Stimulated activated naive B cell treated with anti-CD40 and anti-IgM and Interleukin-4, amounts not matched to agents 10 μg/mL and 1 μg/mL and 100 μg/mL, for 72 hours (primary cell): Measurements from ENCODE around the gene ADCYAP1R1.

Experiments
- ATAC-seq, 2 donors: fragments of 150-1000 bp; cut with Tn5 transposase; replicated peaks; 2 replicates each; pipeline ENCODE4 v1.10.0; 2021; ENCODE audit warnings: moderate library complexity in 1 of 2
- DNase-seq: peaks from one replicate; pipeline ENCODE4 v3.0.0; 2021
- H3K27ac Mint-ChIP-seq: one replicate; pipeline ENCODE4 v1.8.0; 2022; ENCODE audit warnings: mild to moderate bottlenecking, mixed read lengths
- H3K27me3 Mint-ChIP-seq, 2 donors: one replicate each; pipeline ENCODE4 v1.8.0; 2022; ENCODE audit warnings: mixed read lengths in 2 of 2
- H3K36me3 Mint-ChIP-seq, 2 donors: one replicate each; pipeline ENCODE4 v1.8.0; 2022; ENCODE audit warnings: mixed read lengths in 2 of 2, mild to moderate bottlenecking in 1 of 2
- H3K4me1 Mint-ChIP-seq, 2 donors: one replicate each; pipeline ENCODE4 v1.8.0; 2022; ENCODE audit warnings: mixed read lengths in 2 of 2, mild to moderate bottlenecking in 1 of 2
- H3K4me3 Mint-ChIP-seq, 2 donors: one replicate each; pipeline ENCODE4 v1.8.0; 2022; ENCODE audit warnings: mild to moderate bottlenecking in 2 of 2, mixed read lengths in 2 of 2, moderate library complexity in 1 of 2
- H3K9me3 Mint-ChIP-seq, 2 donors: one replicate each; pipeline ENCODE4 v1.8.0; 2022; ENCODE audit warnings: mixed read lengths in 2 of 2, mild to moderate bottlenecking in 1 of 2

The ADCYAP1R1 gene

DNA sequence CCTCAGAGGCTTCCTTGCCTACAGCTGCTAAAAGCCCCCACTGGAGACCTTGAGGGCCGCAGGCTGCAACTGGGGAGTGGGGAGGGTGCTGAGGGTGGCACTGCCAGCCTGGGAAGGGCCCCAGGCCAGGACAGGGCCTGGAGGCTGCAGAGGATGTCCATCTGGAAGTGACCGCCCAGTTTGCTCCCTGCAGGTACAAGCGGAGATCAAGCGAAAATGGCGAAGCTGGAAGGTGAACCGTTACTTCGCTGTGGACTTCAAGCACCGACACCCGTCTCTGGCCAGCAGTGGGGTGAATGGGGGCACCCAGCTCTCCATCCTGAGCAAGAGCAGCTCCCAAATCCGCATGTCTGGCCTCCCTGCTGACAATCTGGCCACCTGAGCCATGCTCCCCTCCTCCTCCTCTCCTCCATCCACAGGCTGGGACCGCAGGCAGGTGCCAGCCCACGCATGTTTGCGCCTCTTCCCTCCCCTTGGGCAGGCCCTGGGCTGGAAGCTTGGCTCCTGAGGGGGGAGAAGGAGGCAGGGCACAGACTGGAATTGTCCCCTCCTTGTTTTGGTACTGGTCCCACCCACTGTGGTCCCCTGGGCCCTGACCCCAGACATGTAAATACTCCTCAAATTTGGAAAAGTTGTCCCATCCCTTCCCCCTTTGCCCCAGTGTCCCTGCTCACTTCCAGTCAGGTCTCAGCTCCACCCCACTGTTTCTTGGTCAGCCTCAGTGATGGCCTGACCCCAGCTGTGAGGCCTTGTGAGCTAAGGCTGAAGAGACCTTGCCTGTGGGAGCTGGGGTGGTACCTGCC is 54.4 kb downstream of the ADCYAP1R1 start:
- H3K9me3 Mint-ChIP-seq = no peaks in the 10 kb centered on the region
- H3K27ac Mint-ChIP-seq = no peak overlapping the region
- DNase-seq (no peak), ATAC-seq (no peak)
- H3K4me3 Mint-ChIP-seq = no peak overlapping the region
- H3K27me3 Mint-ChIP-seq = peaks cover 6% of the 10 kb centered on the region in 2 donors
- H3K4me1 Mint-ChIP-seq = no peaks in the 10 kb centered on the region
- H3K36me3 Mint-ChIP-seq = no peaks in the 10 kb centered on the region

DNA sequence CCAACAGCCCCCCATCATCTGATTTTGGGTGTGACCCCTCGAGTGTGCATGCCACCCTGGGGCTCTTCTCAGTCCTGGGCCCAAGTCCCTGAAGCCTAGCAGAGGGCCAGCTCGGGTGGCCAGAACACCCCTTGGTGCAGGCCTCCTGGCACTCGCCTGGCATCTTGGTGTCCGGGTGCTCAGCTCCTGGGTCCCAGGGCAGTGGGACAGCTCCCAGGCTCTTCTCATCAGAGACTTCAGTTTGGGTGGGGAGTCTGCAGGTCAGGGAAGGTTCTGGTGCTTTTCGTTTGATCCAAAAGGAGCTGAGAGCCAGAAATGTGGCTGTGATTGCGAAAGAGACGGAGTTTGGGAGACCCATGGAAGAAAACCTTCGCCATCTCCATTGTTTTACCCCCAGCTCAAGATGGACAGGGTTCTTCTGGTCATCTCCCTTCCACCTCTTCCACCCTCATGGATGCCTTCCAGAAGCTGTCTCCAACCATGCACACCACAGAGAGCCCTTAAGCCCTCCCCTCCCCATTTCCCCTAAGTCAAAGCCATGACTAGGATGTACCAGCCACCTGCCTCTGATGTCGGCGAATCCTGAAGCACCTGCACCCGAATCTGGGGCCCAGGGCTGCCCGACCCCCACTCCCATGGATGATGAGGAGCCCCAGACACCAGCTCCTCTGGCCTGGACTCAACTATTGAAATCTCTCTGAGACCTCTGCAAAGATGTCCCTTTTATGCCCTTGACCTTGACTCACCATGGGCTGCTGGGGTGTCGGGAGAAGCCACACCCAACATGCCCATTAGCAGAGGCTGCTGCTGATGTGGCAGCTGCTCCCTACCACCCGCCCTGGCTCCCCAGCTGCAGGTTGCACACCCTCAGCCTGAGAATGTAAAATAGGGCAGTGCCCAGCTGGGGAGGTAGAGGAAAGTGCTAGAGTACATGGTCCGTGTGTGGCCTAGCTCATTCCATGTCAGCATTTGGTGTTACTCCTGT is 55.3 kb downstream of the ADCYAP1R1 start:
- H3K4me3 Mint-ChIP-seq = no peak overlapping the region
- DNase-seq (no peak), ATAC-seq (no peak)
- H3K9me3 Mint-ChIP-seq = no peaks in the 10 kb centered on the region
- no peak overlapping the region for H3K27ac Mint-ChIP-seq
- H3K4me1 Mint-ChIP-seq = no peaks in the 10 kb centered on the region
- H3K27me3 Mint-ChIP-seq = peaks cover 5 to 6% of the 10 kb centered on the region in 2 donors
- H3K36me3 Mint-ChIP-seq = no peaks in the 10 kb centered on the region

DNA sequence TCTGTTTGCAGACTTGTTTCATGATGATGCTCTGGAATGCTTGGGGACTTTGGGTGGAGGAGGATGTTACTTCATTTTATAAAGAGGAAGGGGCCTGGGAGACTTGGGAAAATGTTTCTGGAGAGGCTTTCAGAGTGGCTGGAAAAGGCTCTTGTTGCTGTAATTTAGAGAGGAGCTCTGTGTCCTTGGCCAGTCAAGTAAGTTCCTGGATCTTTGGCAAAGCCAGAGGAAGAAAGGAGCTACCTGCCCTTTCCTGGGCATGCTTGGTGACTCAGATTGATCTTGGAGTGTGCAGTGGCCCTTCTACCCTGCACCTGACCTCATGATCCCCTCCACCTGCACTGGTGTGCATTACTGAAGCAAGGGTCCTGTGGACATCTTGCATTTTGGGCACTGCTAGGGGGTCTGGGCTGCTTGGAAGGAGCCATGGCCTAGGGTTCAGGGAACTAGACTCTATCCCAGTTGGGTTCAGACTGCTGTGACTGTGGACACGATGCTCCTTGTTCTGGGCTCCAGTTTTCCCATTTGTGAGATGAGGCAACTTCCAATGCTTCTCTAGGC is 56.1 kb downstream of the ADCYAP1R1 start:
- no peaks in the 10 kb centered on the region for H3K36me3 Mint-ChIP-seq
- H3K27ac Mint-ChIP-seq = no peak overlapping the region
- H3K4me3 Mint-ChIP-seq = no peak overlapping the region
- no peaks in the 10 kb centered on the region for H3K4me1 Mint-ChIP-seq
- H3K27me3 Mint-ChIP-seq = no peaks in the 10 kb centered on the region
- no peaks in the 10 kb centered on the region for H3K9me3 Mint-ChIP-seq
- DNase-seq = no peak
- no peak for ATAC-seq

DNA sequence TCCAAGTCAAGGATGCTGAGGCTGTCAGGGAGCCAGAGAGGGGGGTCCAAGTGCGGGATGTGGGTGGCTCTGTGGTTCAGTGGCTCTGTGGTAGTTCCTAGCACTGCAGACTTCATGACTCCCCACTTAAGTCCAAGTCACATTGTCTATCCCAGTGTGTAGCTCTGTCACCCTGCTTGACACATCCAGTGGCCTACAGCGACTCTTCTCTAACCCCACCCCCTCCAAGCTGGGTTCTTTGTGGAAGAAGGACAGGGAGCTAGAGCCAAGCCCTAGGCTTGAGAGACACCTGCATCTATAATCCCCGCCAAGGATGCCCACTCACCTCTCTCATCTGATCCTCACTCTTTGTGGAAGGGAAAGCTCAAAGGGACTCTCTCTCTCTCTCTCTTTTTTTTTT is 57.6 kb downstream of the ADCYAP1R1 start:
- ATAC-seq (no peak), DNase-seq (no peak)
- Mint-ChIP-seq H3K4me1 (no peaks in the 10 kb centered on the region), H3K27me3 (no peaks in the 10 kb centered on the region), H3K9me3 (no peaks in the 10 kb centered on the region), H3K4me3 (no peak overlapping the region), H3K27ac (no peak overlapping the region), H3K36me3 (no peaks in the 10 kb centered on the region)

DNA sequence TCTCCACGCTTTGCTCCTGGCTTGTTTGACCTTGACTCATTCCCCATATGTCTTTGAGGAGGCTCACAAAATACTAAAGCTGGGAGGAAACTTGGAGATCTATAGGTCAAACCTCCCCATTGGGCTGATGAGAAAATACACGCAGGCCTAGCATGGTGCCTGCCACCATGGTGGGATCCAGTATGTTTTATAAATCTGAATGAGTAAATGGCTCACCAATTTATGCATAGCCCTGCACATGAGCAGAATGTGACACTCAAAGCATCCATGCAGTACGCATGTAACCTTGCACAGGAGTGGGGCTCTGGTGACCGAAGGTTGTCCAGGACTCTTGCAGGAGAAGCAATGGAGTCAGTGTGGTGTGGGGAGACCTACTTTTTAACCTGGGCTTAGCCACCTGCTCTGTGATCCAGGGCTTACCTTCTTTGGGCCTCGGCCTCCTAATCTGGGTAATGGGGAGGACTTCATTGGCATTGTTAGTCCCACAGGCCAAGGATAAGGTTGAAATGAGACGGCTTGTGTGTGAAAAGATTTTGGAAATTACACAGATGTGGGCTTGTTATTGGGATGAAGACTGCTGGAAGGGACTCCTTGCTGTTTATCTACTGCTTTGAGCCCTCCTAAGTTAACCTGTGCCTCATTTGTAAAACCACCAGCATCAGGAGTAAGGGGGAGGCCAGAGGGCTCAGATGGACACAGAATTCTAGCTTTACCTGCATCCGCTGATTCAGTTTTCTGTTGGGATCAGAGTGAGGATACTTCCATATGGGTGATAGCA is 58.4 kb downstream of the ADCYAP1R1 start:
- ATAC-seq (no peak), DNase-seq (no peak)
- H3K27ac Mint-ChIP-seq = no peak overlapping the region
- H3K4me3 Mint-ChIP-seq = no peak overlapping the region
- no peaks in the 10 kb centered on the region for H3K4me1 Mint-ChIP-seq
- no peaks in the 10 kb centered on the region for H3K36me3 Mint-ChIP-seq
- H3K27me3 Mint-ChIP-seq = no peaks in the 10 kb centered on the region
- no peaks in the 10 kb centered on the region for H3K9me3 Mint-ChIP-seq

DNA sequence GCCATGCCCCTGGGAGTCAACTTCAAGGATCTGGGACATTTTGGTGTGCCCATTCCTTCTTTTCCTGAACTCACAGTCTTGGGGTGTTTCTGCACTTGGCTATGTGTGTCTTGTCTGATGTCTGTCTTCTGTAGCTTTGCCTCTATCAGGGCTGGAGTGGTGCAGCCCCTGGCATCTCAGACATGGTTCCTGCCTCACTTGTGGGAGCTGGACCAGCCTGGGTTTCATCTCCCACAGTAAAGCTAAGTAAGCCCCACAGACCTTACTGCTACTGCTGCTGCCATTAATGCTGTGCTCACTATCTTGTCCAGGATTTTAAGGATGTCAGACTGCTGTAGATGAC is 59.0 kb downstream of the ADCYAP1R1 start:
- Mint-ChIP-seq H3K27ac (no peak overlapping the region), H3K4me1 (no peaks in the 10 kb centered on the region), H3K9me3 (no peaks in the 10 kb centered on the region), H3K4me3 (no peak overlapping the region), H3K27me3 (no peaks in the 10 kb centered on the region), H3K36me3 (no peaks in the 10 kb centered on the region)
- ATAC-seq = no peak
- DNase-seq = no peak

DNA sequence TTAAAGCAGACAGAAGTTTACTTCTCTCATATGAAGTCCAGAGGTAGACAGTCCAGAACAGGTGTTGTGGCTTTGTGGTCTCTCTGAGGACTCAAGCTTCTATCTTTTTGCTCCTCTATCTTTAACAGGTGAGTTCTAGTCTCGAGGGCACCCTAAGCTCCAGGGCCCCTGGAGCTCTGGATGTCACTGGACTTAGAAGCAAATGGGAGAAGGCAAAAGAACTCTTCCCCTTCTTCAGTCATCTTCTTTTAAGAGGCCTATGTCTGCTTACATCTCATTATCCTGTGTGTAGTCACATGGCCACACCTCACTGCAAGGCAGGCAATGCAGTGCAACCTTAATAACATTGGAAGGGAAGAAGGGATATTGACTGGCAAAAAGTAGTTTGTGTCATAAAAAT is 61.6 kb downstream of the ADCYAP1R1 start:
- Mint-ChIP-seq H3K27ac (no peak overlapping the region), H3K4me3 (no peak overlapping the region), H3K27me3 (peaks cover 5 to 6% of the 10 kb centered on the region in 2 donors), H3K9me3 (no peaks in the 10 kb centered on the region), H3K4me1 (no peaks in the 10 kb centered on the region), H3K36me3 (no peaks in the 10 kb centered on the region)
- no peak for DNase-seq
- no peak for ATAC-seq

DNA sequence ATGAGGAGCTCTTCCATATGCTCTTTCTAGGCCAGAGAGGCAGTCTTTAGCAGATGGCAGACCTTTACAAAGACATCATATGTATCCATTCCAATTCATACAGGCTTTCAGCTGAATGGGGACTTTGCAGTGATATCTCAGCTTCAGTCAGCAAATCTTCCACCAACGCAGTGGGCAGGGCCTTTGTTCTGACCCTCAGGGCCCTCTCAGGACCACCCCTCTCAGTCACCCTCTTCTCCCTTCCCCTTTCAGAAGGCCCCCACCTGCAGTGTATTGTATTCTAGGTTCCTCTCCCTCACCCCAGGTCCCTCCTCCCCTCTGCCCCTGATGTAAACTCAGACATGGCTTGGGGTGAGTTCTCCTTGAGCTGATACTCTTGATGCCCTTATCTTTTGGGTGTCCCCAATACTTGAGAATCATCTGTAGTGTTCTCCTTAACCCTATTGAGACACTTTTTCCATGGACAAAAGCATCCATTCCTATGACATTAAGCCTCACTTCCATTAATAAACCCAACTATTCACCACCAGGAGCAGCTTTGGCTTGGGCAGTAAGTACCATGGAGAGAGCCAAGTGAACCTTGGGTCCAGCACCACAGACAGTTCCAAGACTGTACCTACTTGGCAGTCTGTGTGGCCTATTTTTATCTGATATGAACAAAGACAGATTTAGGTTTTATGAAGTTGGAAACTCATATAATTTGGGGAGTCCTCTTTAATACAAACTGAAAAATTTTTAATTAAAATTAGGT is 62.7 kb downstream of the ADCYAP1R1 start:
- no peaks in the 10 kb centered on the region for H3K36me3 Mint-ChIP-seq
- no peak for ATAC-seq
- H3K9me3 Mint-ChIP-seq = no peaks in the 10 kb centered on the region
- H3K27me3 Mint-ChIP-seq = peaks cover 5 to 7% of the 10 kb centered on the region in 2 donors
- DNase-seq = no peak
- H3K27ac Mint-ChIP-seq = no peak overlapping the region
- H3K4me3 Mint-ChIP-seq = no peak overlapping the region
- no peaks in the 10 kb centered on the region for H3K4me1 Mint-ChIP-seq

DNA sequence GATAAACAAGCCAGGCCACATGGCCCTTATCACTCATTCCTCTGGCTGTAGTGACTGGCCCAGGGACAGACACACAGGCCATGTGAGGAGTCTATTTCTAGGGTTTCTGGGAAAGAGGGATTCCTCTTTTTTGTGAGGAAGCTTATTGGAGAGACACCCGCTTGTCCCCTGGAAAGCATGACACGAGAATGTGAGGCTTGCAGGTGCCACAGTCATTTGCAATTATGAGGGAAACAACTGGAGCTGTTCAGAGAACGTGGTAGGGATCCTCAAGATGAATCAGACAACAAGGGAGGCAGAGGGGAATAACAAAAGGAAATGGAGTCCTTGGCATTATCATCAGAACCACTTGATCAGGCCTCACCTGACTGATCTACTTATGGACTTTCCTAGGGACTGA is 64.5 kb downstream of the ADCYAP1R1 start:
- H3K27me3 Mint-ChIP-seq = peaks cover 6 to 26% of the 10 kb centered on the region in 2 donors
- no peak for DNase-seq

DNA sequence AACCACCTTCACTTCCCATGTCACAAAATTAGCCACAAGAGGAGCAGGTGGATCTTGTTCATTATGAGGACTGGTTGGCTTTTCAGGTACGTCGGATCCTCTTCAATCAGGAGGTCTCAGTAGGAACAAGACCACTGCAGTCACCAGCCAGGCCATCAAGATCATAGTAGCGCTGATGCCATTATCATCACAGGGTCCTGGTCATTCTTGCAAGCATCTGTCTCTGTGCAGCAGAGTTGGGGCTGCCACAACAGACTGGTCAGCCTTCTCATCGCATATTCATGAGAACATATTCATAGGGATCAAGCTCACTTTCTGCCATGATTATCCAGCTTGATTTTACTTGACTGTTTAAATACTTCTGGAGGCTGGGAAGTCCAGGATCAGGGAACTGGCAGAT is 67.1 kb downstream of the ADCYAP1R1 start:
- Mint-ChIP-seq H3K4me3 (no peak overlapping the region), H3K27ac (no peak overlapping the region), H3K36me3 (no peaks in the 10 kb centered on the region), H3K27me3 (peaks cover 19 to 33% of the 10 kb centered on the region in 2 donors), H3K9me3 (no peaks in the 10 kb centered on the region), H3K4me1 (no peaks in the 10 kb centered on the region)
- DNase-seq (no peak), ATAC-seq (no peak)

More for the DNA sequence above, 64.5 kb downstream of the ADCYAP1R1 start:
- H3K4me1 Mint-ChIP-seq = no peaks in the 10 kb centered on the region
- no peak overlapping the region for H3K4me3 Mint-ChIP-seq
- no peaks in the 10 kb centered on the region for H3K36me3 Mint-ChIP-seq
- H3K9me3 Mint-ChIP-seq = no peaks in the 10 kb centered on the region
- no peak for ATAC-seq
- H3K27ac Mint-ChIP-seq = no peak overlapping the region

DNA sequence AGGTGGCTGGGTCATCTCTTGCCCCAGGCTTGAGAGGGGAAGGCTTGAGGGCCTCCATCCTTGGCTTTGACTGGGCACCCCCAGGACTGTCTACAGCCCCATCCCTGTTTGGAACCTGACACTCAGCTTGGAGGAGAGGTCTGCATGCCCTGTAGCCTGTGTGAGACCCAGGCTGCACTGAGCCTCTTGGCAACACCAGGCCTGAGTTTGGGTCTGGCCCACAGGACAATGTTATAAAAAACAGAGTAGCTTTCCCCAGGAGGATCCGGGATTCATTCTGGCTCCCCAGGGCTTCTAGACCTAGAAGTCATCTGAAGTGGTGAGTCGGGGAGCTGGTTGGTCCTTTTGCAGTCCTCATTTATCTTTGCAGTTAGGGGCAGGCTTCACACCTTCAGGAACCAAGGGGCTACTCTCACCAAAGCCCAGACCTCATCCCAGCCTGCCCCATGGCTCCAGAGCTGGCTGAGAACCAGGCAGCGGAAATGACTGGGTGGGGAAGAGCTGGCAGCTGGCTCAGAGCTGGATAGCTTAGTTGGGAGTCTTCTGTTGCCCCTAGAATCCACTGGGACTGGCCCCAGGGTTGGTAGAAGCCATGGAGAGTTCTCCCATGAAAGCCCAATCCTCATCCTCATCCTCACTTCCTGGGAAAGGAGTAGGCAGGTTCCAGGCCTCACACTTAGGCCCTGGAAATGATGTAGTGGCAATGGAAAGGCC is 68.8 kb downstream of the ADCYAP1R1 start:
- no peaks in the 10 kb centered on the region for H3K4me1 Mint-ChIP-seq
- no peak overlapping the region for H3K27ac Mint-ChIP-seq
- ATAC-seq (no peak), DNase-seq (no peak)
- H3K27me3 Mint-ChIP-seq = peaks cover 19 to 48% of the 10 kb centered on the region in 2 donors
- no peak overlapping the region for H3K4me3 Mint-ChIP-seq
- H3K36me3 Mint-ChIP-seq = no peaks in the 10 kb centered on the region
- H3K9me3 Mint-ChIP-seq = no peaks in the 10 kb centered on the region

DNA sequence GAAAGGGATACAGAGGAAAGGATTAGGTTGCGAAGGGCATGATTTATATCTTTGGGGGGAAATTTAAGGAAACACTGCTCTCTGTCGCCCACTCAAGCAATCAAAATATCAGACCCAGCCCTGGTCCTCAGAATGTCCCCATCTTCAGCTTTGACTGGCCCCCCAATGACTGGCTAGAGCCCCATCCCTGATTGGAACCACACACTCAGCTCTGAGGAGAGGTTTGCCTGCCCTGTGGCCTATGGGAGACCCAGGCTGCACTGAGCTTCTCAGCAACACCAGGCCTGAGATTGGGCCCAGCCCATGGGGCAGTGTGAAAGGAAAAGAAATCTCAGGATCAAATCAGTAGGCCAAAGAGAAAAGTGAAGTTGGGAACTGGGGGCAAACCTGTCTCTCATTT is 69.5 kb downstream of the ADCYAP1R1 start:
- Mint-ChIP-seq H3K36me3 (no peaks in the 10 kb centered on the region), H3K27ac (no peak overlapping the region), H3K9me3 (peaks cover 0 to 2% of the 10 kb centered on the region in 2 donors), H3K4me3 (no peak overlapping the region), H3K27me3 (peaks cover 18 to 51% of the 10 kb centered on the region in 2 donors), H3K4me1 (no peaks in the 10 kb centered on the region)
- ATAC-seq = no peak
- no peak for DNase-seq

DNA sequence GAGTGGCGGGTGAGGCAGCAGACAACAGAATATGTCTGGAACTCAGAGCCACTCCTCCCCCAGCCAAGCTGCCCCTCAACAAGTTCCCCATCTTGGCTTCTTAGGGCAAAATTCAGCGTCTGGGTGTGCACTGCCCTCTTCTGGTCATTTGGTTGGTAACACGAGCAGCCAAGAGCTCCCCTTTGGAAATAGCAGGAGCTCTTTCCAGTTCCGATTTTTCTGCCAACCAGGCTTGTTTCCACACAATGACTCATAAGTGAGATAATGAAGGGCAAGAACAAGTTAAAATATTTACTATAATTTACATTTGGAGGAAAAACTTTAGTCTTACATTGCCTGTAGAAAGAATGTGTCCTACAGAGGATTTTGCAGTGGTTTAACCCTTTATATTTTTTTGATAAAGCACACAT is 70.5 kb downstream of the ADCYAP1R1 start:
- Mint-ChIP-seq H3K4me3 (no peak overlapping the region), H3K36me3 (no peaks in the 10 kb centered on the region), H3K9me3 (peaks cover 0 to 3% of the 10 kb centered on the region in 2 donors), H3K4me1 (no peaks in the 10 kb centered on the region), H3K27ac (no peak overlapping the region), H3K27me3 (peaks cover 17 to 51% of the 10 kb centered on the region in 2 donors)
- DNase-seq (peak; percentile 27), ATAC-seq (peak; percentile 54 to 64)
